Activated naive CD4-positive, alpha-beta T cell treated with anti-CD3 and anti-CD28 coated beads for 36 hours (primary cell): ENCODE results near the gene PLA2G4F. TPM values are rescaled to one million over a fixed set of nuclear protein-coding genes. Genes with fewer than 3 reads are reported as not detected.

Experiments
- CTCF ChIA-PET: fragments of 350-600 bp; sonication (Branson Sonifier 250); formaldehyde crosslinking; loops from one replicate; lab custom pipeline; 2021; ENCODE audit warnings: antibody characterized with exemption; lab: Charles Lee
- DNase-seq: peaks from one replicate; pipeline ENCODE4 v3.0.0-alpha.2; 2020
- H3K27ac Mint-ChIP-seq: one replicate; pipeline ENCODE4 v1.8.0; 2021; ENCODE audit warnings: mild to moderate bottlenecking, mixed read lengths
- H3K27me3 Mint-ChIP-seq: one replicate; pipeline ENCODE4 v1.8.0; 2021; ENCODE audit warnings: low read depth, mixed read lengths
- H3K36me3 Mint-ChIP-seq: one replicate; pipeline ENCODE4 v1.8.0; 2021; ENCODE audit warnings: low read depth, mixed read lengths
- H3K4me1 Mint-ChIP-seq: one replicate; pipeline ENCODE4 v1.8.0; 2021; ENCODE audit warnings: low read depth, mixed read lengths
- H3K4me3 Mint-ChIP-seq: one replicate; pipeline ENCODE4 v1.8.0; 2021; ENCODE audit warnings: mild to moderate bottlenecking, moderate library complexity, mixed read lengths
- H3K9me3 Mint-ChIP-seq: one replicate; pipeline ENCODE4 v1.8.0; 2021; ENCODE audit warnings: mixed read lengths
- intact Hi-C: fragments of 100-400 bp; cut with micrococcal nuclease; formaldehyde crosslinking; loops from one replicate; pipeline ENCODE4 v1.15.1; 2023
- total RNA-seq, 2 experiments: library from RNA; stranded (reverse); gene quantifications; one replicate each; pipeline ENCODE4 v1.2.3, GENCODE V29; 2021

The PLA2G4F gene
- total RNA-seq, 2 experiments from 2014 or later: not detected

- intact Hi-C loops: loop anchor here (1.0 to 10.0 kb wide), 6 partner anchors 50 to 518 kb away; no protein-coding TSS in a partner anchor
- Mint-ChIP-seq H3K36me3 (no peaks in the 10 kb centered on the region), H3K9me3 (no peaks in the 10 kb centered on the region), H3K27me3 (peaks cover 3% of the 10 kb centered on the region), H3K4me1 (no peaks in the 10 kb centered on the region), H3K27ac (no peak overlapping the region), H3K4me3 (no peak overlapping the region)
- CTCF ChIA-PET: interaction anchor here (0.6 to 2.7 kb wide), 9 partner anchors 8 to 337 kb away, joined by 3 to 8 read pairs (median 4); no protein-coding TSS in a partner anchor
- no peak for DNase-seq
Measured at GRCh38 chr15:42134617-42135245, 21.7 kb downstream of the PLA2G4F start.

GRCh38 chr15:42133886-42134502, 22.4 kb downstream of the PLA2G4F start:
- H3K27ac Mint-ChIP-seq: no peak overlapping the region
- DNase-seq: peak; percentile 83
- H3K36me3 Mint-ChIP-seq: no peaks in the 10 kb centered on the region
- peaks cover 5% of the 10 kb centered on the region for H3K27me3 Mint-ChIP-seq
- no peaks in the 10 kb centered on the region for H3K9me3 Mint-ChIP-seq
- intact Hi-C loops: loop anchor here (1.0 to 10.0 kb wide), 4 partner anchors 49 to 251 kb away; no protein-coding TSS in a partner anchor
- CTCF ChIA-PET: interaction anchor here (0.6 to 2.7 kb wide), 12 partner anchors 9 to 458 kb away, joined by 3 to 8 read pairs (median 3); no protein-coding TSS in a partner anchor
- H3K4me1 Mint-ChIP-seq: no peaks in the 10 kb centered on the region
- no peak overlapping the region for H3K4me3 Mint-ChIP-seq

- Mint-ChIP-seq H3K4me1 (no peaks in the 10 kb centered on the region), H3K4me3 (no peak overlapping the region), H3K36me3 (no peaks in the 10 kb centered on the region), H3K9me3 (no peaks in the 10 kb centered on the region), H3K27me3 (peaks cover 5% of the 10 kb centered on the region), H3K27ac (no peak overlapping the region)
- intact Hi-C loops: loop anchor here (10.0 kb wide), 1 partner anchor 251 kb away; no protein-coding TSS in a partner anchor
- CTCF ChIA-PET: interaction anchor here (0.6 to 2.7 kb wide), 7 partner anchors 9 to 459 kb away, joined by 3 to 8 read pairs (median 3); no protein-coding TSS in a partner anchor
- no peak for DNase-seq
Measured at GRCh38 chr15:42133356-42133755, 23.1 kb downstream of the PLA2G4F start.

- no peak for DNase-seq
- CTCF ChIA-PET: interaction anchor here (0.6 to 1.8 kb wide), 7 partner anchors 11 to 794 kb away, joined by 3 to 5 read pairs (median 5); no protein-coding TSS in a partner anchor
- H3K27me3 Mint-ChIP-seq: peaks cover 5% of the 10 kb centered on the region
- no peaks in the 10 kb centered on the region for H3K4me1 Mint-ChIP-seq
- H3K27ac Mint-ChIP-seq: no peak overlapping the region
- H3K9me3 Mint-ChIP-seq: no peaks in the 10 kb centered on the region
- no peaks in the 10 kb centered on the region for H3K36me3 Mint-ChIP-seq
- intact Hi-C loops: loop anchor here (10.0 kb wide), 1 partner anchor 253 kb away; no protein-coding TSS in a partner anchor
- no peak overlapping the region for H3K4me3 Mint-ChIP-seq
Measured at GRCh38 chr15:42131826-42132806, 24.3 kb downstream of the PLA2G4F start.

GRCh38 chr15:42131006-42131405, 25.4 kb downstream of the PLA2G4F start:
- CTCF ChIA-PET: interaction anchor here (0.6 to 1.8 kb wide), 6 partner anchors 10 to 311 kb away, joined by 3 to 5 read pairs (median 4); no protein-coding TSS in a partner anchor
- Mint-ChIP-seq H3K36me3 (no peaks in the 10 kb centered on the region), H3K4me1 (no peaks in the 10 kb centered on the region), H3K27ac (no peak overlapping the region), H3K9me3 (no peaks in the 10 kb centered on the region), H3K27me3 (peaks cover 5% of the 10 kb centered on the region), H3K4me3 (no peak overlapping the region)
- DNase-seq: no peak
- intact Hi-C loops: loop anchor here (10.0 kb wide), 1 partner anchor 254 kb away; no protein-coding TSS in a partner anchor

GRCh38 chr15:42130246-42130986, 26.0 kb downstream of the PLA2G4F start:
- intact Hi-C loops: loop anchor here (10.0 kb wide), 1 partner anchor 254 kb away; no protein-coding TSS in a partner anchor
- H3K27me3 Mint-ChIP-seq: peaks cover 5% of the 10 kb centered on the region

GRCh38 chr15:42129364-42129763, 27.1 kb downstream of the PLA2G4F start:
- Mint-ChIP-seq H3K4me3 (no peak overlapping the region), H3K27ac (no peak overlapping the region), H3K36me3 (no peaks in the 10 kb centered on the region), H3K27me3 (peaks cover 5% of the 10 kb centered on the region), H3K4me1 (no peaks in the 10 kb centered on the region), H3K9me3 (no peaks in the 10 kb centered on the region)
- CTCF ChIA-PET: interaction anchor here (1.0 kb wide), 1 partner anchor 51 kb away, joined by 3 read pairs; no protein-coding TSS in a partner anchor
- intact Hi-C loops: no loop called here
- no peak for DNase-seq

More at GRCh38 chr15:42130246-42130986, 26.0 kb downstream of the PLA2G4F start:
- H3K4me1 Mint-ChIP-seq: no peaks in the 10 kb centered on the region
- no peak overlapping the region for H3K27ac Mint-ChIP-seq
- H3K4me3 Mint-ChIP-seq: no peak overlapping the region
- no peaks in the 10 kb centered on the region for H3K36me3 Mint-ChIP-seq
- H3K9me3 Mint-ChIP-seq: no peaks in the 10 kb centered on the region
- no peak for DNase-seq
- CTCF ChIA-PET: interaction anchor here (0.6 to 1.8 kb wide), 7 partner anchors 46 to 311 kb away, joined by 3 to 5 read pairs (median 3); no protein-coding TSS in a partner anchor

GRCh38 chr15:42128476-42128875, 28.0 kb downstream of the PLA2G4F start:
- Mint-ChIP-seq H3K9me3 (no peaks in the 10 kb centered on the region), H3K27ac (no peak overlapping the region), H3K27me3 (peaks cover 5% of the 10 kb centered on the region), H3K4me1 (no peaks in the 10 kb centered on the region), H3K4me3 (no peak overlapping the region), H3K36me3 (no peaks in the 10 kb centered on the region)
- CTCF ChIA-PET: interaction anchor here (1.2 kb wide), 1 partner anchor 138 kb away, joined by 3 read pairs; no protein-coding TSS in a partner anchor
- intact Hi-C loops: no loop called here
- no peak for DNase-seq

GRCh38 chr15:42123546-42123945, 32.9 kb downstream of the PLA2G4F start:
- Mint-ChIP-seq H3K9me3 (no peaks in the 10 kb centered on the region), H3K36me3 (no peaks in the 10 kb centered on the region), H3K27ac (no peak overlapping the region), H3K4me3 (no peak overlapping the region), H3K4me1 (peaks cover 4% of the 10 kb centered on the region), H3K27me3 (no peaks in the 10 kb centered on the region)
- CTCF ChIA-PET: interaction anchor here (0.5 kb wide), 1 partner anchor 56 kb away, joined by 3 read pairs; no protein-coding TSS in a partner anchor
- intact Hi-C loops: no loop called here
- DNase-seq: no peak

GRCh38 chr15:42121682-42122081, 34.8 kb downstream of the PLA2G4F start:
- no peaks in the 10 kb centered on the region for H3K9me3 Mint-ChIP-seq
- no peaks in the 10 kb centered on the region for H3K36me3 Mint-ChIP-seq
- DNase-seq: no peak
- no peaks in the 10 kb centered on the region for H3K27me3 Mint-ChIP-seq
- peaks cover 4% of the 10 kb centered on the region for H3K4me1 Mint-ChIP-seq
- H3K4me3 Mint-ChIP-seq: no peak overlapping the region
- CTCF ChIA-PET: no interaction called here
- intact Hi-C loops: no loop called here
- H3K27ac Mint-ChIP-seq: no peak overlapping the region

GRCh38 chr15:42121021-42121420, 35.4 kb downstream of the PLA2G4F start:
- Mint-ChIP-seq H3K36me3 (no peaks in the 10 kb centered on the region), H3K4me1 (peaks cover 4% of the 10 kb centered on the region), H3K27ac (no peak overlapping the region), H3K9me3 (no peaks in the 10 kb centered on the region), H3K4me3 (no peak overlapping the region), H3K27me3 (no peaks in the 10 kb centered on the region)
- intact Hi-C loops: no loop called here
- CTCF ChIA-PET: interaction anchor here (1.1 kb wide), 2 partner anchors 11 to 41 kb away, joined by 3 to 5 read pairs; no protein-coding TSS in a partner anchor
- no peak for DNase-seq
